ENCODE measurements around the gene NR1D1. TPM values are rescaled to one million over a fixed set of nuclear protein-coding genes. Genes with fewer than 3 reads are reported as not detected.

The NR1D1 gene
- total RNA-seq, 2 donors from 2014 or later: 2.3 to 5.9 TPM

GRCh38 chr17:40097087-40097486 lies 3.3 kb downstream of the NR1D1 start:
- intact Hi-C loops (cut with DNase I): no loop called here
- no peak for DNase-seq
- H3K27ac ChIP-seq: peak overlapping the region; percentile 98 to 100 (median 99)
- 58 to 68% methylated on average over 10 of the region's 10 CpGs for WGBS, 2 donors
- H3K27me3 ChIP-seq: no peaks in the 10 kb centered on the region
- no peaks in the 10 kb centered on the region for H3K9me3 ChIP-seq
- no peak for ATAC-seq
- peaks cover 8 to 9% of the 10 kb centered on the region in 2 donors for H3K36me3 ChIP-seq (replicated peaks in 1 of 2; ENCODE audit: insufficient read depth in 1 of 2, low read depth in 2 of 2)
- peaks cover 73% of the 10 kb centered on the region for H3K4me1 ChIP-seq
- no peak for TF ChIP-seq POLR2A (IDR thresholded peaks at IDR 0.05)
- no peak for TF ChIP-seq CTCF (IDR thresholded peaks at IDR 0.05)
- H3K4me3 ChIP-seq: no peak overlapping the region

GRCh38 chr17:40095944-40096791 lies 4.2 kb downstream of the NR1D1 start:
- no peaks in the 10 kb centered on the region for H3K27me3 ChIP-seq
- no peak for TF ChIP-seq CTCF (IDR thresholded peaks at IDR 0.05)
- no peak for TF ChIP-seq POLR2A (IDR thresholded peaks at IDR 0.05)
- no peak overlapping the region for H3K4me3 ChIP-seq
- peaks cover 8 to 9% of the 10 kb centered on the region in 2 donors for H3K36me3 ChIP-seq (replicated peaks in 1 of 2; ENCODE audit: insufficient read depth in 1 of 2, low read depth in 2 of 2)
- intact Hi-C loops (cut with DNase I): no loop called here
- H3K27ac ChIP-seq: peak overlapping the region; percentile 98 to 100 (median 99)
- no peaks in the 10 kb centered on the region for H3K9me3 ChIP-seq
- 66 to 77% methylated on average over 14 to 23 of the region's 23 CpGs for WGBS, 2 donors
- ATAC-seq (no peak), DNase-seq (peak in 2 of 4 donors; percentile 42 to 74)
- peaks cover 70% of the 10 kb centered on the region for H3K4me1 ChIP-seq

- TF ChIP-seq POLR2A (IDR thresholded peaks at IDR 0.05) (no peak), CTCF (IDR thresholded peaks at IDR 0.05) (no peak)
- Histone ChIP-seq H3K36me3 (replicated peaks in 1 of 2; ENCODE audit: insufficient read depth in 1 of 2, low read depth in 2 of 2) (peaks cover 8 to 9% of the 10 kb centered on the region in 2 donors), H3K4me3 (no peak overlapping the region), H3K9me3 (no peaks in the 10 kb centered on the region), H3K4me1 (peaks cover 66% of the 10 kb centered on the region), H3K27me3 (no peaks in the 10 kb centered on the region), H3K27ac (peak overlapping the region; percentile 98 to 100 (median 99))
- ATAC-seq (no peak), DNase-seq (peak in 3 of 4 donors; percentile 44 to 68 (median 51))
- 49 to 52% methylated on average over 7 to 17 of the region's 17 CpGs for WGBS, 2 donors
- intact Hi-C loops (cut with DNase I): no loop called here
Observed at GRCh38 chr17:40095351-40095943, 4.9 kb downstream of the NR1D1 start.

- ATAC-seq (no peak), DNase-seq (no peak)
- Histone ChIP-seq H3K36me3 (replicated peaks in 1 of 2; ENCODE audit: insufficient read depth in 1 of 2, low read depth in 2 of 2) (peaks cover 8 to 9% of the 10 kb centered on the region in 2 donors), H3K4me1 (peaks cover 61% of the 10 kb centered on the region), H3K9me3 (no peaks in the 10 kb centered on the region), H3K27me3 (no peaks in the 10 kb centered on the region), H3K27ac (peak overlapping the region; percentile 98 to 100 (median 99)), H3K4me3 (no peak overlapping the region)
- 75 to 91% methylated on average over 14 of the region's 14 CpGs for WGBS, 2 donors
- intact Hi-C loops (cut with DNase I): no loop called here
- no peak for TF ChIP-seq CTCF (IDR thresholded peaks at IDR 0.05)
- no peak for TF ChIP-seq POLR2A (IDR thresholded peaks at IDR 0.05)
Observed at GRCh38 chr17:40094874-40095273, 5.5 kb downstream of the NR1D1 start.

All from body of pancreas (tissue), 4 donors.